Measurements from ENCODE around the gene SLC26A3.

- TF ChIP-seq POLR2A (IDR thresholded peaks at IDR 0.05) (no peak), CTCF (IDR thresholded peaks at IDR 0.05) (no peak), POLR2AphosphoS5 (IDR thresholded peaks at IDR 0.05) (no peak), EP300 (IDR thresholded peaks at IDR 0.05) (no peak)
These were observed 44.3 kb upstream of the SLC26A3 start for GRCh38 chr7:107847168-107847835.
